Hematopoietic multipotent progenitor cell (in vitro differentiated cells): ENCODE data around the gene TLCD2. TPM values are rescaled to one million over a fixed set of nuclear protein-coding genes. Genes with fewer than 3 reads are reported as not detected.
A peak's percentile ranks its signal among the peaks of the same experiment; 100 is the strongest.
"Not testable (repeated sequence)": the region's sequence is repeated elsewhere in the genome, so short reads cannot be mapped to it uniquely, and the experiment has no call there.

Experiments
- DNase-seq, 3 donors: peaks; one replicate each; pipeline ENCODE4 v3.0.0-alpha.2; 2011 to 2015; ENCODE audit warnings: low read depth in 2 of 3, low spot score in 2 of 3
- total RNA-seq: library from RNA; depleted of rRNA; stranded (reverse); fragments of >200 nt; gene quantifications from one replicate; pipeline ENCODE4 v1.2.3, GENCODE V29; 2012

TLCD2 gene
- total RNA-seq, 1 donor = 0.54 TPM

DNA sequence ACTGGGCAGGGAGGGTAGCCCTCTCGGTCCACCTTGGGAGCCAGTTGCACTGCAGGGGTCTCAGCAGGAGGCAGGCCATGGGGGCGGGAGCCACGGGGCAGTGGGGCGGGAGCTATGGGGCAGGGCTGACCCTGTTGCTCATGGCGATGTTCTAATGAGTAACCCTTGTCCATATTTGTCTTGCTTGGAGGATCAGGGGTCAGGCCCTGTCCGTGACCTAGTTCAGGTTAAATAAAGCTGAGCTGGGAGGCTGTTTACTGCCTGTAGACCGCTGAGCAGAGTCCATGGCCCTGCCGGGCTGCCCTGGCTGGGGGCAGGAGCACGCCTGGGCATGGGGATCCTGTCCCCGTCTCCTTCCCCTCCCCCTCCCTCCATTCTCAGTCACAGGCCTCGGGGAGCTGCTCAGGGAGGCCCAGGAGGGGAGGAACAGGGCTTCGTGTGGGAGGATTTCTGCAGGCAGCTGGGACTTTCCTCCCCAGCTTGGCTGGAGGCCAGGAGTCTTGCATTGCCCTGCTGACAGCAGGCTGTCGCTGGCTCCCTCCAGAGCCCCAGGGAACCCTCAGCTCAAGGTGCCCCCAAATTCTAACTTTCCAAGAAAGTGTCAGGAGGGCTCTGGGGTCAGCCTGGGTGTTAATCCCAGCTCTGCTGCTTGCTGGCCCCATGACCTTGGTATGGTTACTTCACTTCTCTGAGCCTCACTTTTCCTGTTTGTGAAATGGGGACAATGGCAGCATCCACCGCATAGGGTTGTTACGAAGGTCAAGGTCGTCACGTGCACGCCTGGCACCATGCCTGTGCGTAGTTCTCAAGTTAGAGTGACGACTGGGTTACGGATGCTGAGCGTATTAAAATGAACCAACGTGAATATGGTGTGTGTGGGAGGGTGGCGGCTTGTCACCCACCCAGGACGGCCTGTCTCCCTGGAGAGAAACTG lies 26.4 kb upstream of the TLCD2 start:
- DNase-seq = no peak

DNA sequence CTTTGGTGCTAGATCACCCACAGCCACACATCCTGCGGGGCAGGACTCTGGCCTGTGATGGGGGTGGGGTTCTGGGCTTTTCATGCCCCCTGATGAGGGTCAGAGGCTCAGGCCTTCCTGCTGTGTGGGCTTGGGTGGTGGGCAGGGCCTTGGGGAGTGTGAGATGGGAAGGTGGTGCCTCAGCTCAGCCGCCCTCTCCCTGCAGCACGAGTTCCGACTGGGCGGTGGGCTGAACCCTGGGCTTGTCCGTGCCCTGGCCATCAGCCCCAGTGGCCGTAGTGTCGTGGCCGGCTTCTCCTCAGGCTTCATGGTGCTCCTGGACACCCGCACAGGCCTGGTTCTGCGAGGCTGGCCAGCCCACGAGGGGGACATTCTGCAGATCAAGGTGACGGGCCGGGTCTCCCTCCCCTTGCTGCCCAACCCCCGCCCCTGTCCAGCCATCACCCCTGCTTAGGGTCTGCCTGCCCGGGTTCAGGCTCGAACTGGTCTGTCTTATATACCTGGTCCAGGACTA lies 25.7 kb upstream of the TLCD2 start:
- DNase-seq = no peak

- DNase-seq = no peak
Measured at GRCh38 chr17:1735418-1735817, 25.2 kb upstream of the TLCD2 start.

- DNase-seq = no peak
Measured at GRCh38 chr17:1733759-1734158, 23.6 kb upstream of the TLCD2 start.

- no peak for DNase-seq
Measured at GRCh38 chr17:1732833-1733321, 22.7 kb upstream of the TLCD2 start.

DNA sequence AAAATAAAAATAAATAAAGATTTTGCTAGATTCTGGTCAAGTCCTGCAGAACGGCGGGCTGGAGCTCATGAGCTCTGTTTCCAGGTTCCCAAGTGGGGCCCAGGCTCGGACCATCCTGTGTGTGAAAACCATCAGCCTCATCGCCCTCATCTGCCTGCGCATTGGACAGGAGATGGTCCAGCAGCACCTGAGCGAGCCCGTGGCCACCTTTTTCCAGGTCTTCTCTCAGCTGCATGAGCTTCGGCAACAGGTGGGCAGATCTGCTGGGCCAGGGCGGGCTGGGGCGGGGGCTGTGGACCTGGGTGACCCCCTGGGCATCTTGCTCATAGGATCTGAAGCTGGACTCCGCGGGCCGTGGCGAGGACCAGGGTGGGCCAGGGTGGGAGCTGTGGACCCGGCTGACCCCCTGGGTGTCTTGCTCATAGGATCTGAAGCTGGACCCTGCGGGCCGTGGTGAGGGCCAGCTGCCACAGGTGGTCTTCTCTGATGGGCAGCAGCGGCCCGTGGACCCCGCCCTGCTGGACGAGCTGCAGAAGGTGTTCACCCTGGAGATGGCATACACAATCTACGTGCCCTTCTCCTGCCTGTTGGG lies 22.2 kb upstream of the TLCD2 start:
- DNase-seq = no peak

DNA sequence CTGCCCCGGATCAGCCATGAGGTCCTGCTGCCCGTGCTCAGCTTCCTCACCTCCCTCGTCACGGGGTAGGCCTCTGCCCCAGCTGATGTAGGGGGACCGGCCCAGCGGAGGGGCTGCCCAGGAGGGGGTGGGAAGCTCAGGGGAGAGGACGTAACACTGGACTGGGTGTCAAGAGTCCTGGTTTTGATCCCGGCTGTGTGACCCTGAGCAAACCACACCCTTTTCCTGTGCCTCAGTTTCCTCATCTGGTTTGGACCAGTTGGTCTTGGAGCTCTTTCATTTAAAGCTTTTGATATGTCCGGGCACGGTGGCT lies 21.0 kb upstream of the TLCD2 start:
- DNase-seq = no peak

DNA sequence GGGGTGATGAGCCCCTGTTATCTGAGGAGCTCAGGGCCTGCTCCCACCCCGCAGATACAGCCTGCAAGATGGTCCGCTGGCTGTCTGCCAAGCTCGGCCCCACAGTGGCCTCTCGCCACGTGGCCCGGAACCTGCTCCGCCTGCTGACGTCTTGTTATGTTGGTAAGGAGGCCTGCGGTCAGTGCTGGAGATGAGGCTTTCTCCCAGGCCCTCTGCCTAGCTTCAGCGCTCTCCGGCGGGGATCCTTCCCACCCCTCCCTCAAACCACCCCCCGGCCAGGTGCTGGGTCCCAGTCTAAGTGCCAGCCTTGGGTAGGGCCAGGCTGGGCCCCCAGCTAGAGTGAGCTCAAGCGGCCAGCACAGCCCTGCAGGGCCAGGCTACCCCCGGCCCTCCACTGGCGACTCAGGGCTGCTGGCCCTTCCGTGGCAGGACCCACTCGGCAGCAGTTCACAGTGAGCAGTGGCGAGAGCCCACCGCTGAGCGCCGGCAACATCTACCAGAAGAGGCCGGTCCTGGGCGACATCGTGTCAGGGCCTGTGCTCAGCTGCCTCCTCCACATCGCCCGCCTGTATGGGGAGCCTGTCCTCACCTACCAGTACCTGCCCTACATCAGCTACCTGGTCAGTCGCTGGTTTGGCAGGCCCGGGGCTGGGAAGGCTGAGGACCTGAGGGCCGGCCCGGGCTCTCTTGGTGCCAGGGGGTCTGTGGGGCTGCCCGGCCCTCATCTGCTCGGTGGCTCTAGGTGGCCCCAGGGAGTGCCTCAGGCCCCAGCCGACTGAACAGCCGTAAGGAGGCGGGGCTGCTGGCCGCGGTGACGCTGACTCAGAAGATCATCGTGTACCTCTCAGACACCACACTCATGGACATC lies 20.4 kb upstream of the TLCD2 start:
- DNase-seq = no peak

- no peak for DNase-seq
Measured at GRCh38 chr17:1729966-1730325, 19.8 kb upstream of the TLCD2 start.

GRCh38 chr17:1727876-1728630 lies 17.9 kb upstream of the TLCD2 start:
- DNase-seq = no peak

DNA sequence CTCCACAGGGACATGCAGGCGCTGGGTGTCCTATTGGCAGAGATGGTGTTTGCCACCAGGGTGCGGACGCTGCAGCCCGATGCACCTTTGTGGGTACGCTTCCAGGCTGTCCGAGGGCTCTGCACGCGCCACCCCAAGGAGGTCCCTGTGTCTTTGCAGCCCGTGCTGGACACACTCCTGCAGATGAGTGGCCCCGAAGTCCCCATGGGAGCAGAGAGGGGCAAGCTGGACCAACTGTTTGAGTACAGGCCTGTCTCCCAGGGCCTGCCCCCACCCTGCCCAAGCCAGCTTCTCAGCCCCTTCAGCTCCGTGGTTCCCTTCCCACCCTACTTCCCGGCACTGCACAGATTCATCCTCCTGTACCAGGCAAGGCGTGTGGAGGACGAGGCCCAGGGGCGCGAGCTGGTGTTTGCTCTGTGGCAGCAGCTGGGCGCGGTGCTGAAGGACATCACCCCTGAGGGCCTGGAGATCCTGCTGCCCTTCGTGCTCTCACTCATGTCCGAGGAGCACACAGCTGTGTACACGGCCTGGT lies 17.1 kb upstream of the TLCD2 start:
- no peak for DNase-seq

GRCh38 chr17:1726626-1727257 lies 16.6 kb upstream of the TLCD2 start:
- no peak for DNase-seq

- no peak for DNase-seq
Measured at GRCh38 chr17:1725642-1726511, 15.7 kb upstream of the TLCD2 start.

DNA sequence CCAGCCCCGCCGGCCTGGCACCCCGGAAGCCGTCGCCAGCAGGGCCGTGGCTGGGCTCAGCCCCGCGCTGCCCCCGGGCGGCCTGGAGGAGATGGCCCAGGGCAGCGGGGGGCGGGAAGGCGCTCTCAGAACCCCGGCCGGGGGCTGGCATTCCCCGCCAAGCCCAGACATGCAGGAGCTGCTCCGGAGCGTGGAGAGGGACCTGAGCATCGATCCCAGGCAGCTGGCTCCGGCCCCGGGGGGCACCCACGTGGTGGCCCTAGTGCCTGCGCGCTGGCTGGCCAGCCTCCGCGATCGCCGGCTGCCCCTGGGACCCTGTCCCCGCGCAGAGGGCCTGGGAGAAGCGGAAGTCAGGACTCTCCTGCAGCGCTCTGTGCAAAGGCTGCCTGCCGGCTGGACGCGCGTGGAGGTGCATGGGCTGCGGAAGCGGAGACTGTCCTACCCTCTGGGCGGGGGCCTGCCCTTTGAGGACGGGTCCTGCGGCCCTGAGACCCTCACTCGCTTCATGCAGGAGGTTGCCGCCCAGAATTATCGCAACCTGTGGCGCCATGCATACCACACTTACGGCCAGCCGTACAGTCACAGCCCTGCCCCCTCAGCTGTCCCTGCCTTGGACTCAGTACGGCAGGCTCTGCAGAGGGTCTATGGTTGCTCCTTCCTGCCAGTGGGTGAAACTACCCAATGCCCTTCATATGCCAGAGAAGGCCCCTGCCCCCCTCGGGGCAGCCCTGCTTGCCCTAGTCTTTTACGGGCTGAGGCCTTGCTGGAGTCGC lies 14.9 kb upstream of the TLCD2 start:
- DNase-seq = no peak

GRCh38 chr17:1724351-1724868 lies 14.2 kb upstream of the TLCD2 start, which contains the start of gene WDR81:
WDR81 (plus strand) TSS chr17:1724704; CDS start chr17:1724960, 256 bp downstream.
- DNase-seq = peak; percentile 64 to 85 (median 78)

- DNase-seq = not testable (repeated sequence)
Measured at GRCh38 chr17:1722022-1722421, 11.8 kb upstream of the TLCD2 start.

DNA sequence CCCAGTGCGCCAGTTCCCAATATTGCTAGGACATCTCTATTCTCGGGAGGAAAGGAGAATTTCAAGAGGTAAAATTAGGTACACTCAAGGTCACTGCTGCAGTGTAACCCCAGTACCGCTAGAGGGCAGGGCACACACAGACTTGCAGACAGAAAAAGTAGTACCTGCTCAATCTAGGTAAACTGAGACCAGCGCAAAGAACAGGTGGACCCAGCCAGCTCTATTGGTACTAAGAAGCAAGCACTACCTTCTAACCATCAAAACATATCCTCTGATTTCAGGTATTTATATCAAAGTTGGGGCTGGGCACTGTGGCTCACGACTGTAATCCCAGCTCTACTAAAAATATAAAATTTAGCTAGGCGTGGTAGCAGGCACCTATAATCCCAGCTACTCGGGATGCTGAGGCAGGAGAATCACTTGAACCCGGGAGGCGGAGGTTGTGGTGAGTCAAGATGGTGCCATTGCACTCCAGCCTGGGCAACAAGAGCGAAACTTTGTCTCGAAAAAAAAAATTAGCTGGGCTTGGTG lies 10.7 kb upstream of the TLCD2 start:
- peak in 2 of 3 donors; percentile 48 to 69 for DNase-seq
